H1 (cell line): ENCODE measurements around the gene SMC3. TPM values are rescaled to one million over a fixed set of nuclear protein-coding genes. Genes with fewer than 3 reads are reported as not detected.

ENCODE experiments used
- BRCA1 ChIP-seq: IDR thresholded peaks from 2 replicates; pipeline ENCODE4 v1.6.1; 2012; ENCODE audit warnings: low read depth, low read length, improper control_type of control experiment
- KDM1A ChIP-seq: fragments of 200-600, 300-600 bp; sonication (generic); IDR thresholded peaks from 2 replicates; pipeline ENCODE4 v1.7.1; 2016; ENCODE audit warnings: mild to moderate bottlenecking, low read length, borderline replicate concordance
- KDM4A ChIP-seq: IDR thresholded peaks from one replicate; pipeline ENCODE4 v1.7.1; 2012; ENCODE audit warnings: low read depth, mild to moderate bottlenecking, moderate library complexity, low read length, inconsistent platforms; ENCODE audit not compliant: severe bottlenecking
- KDM5A ChIP-seq: fragments of 200-600 bp; IDR thresholded peaks from 2 replicates; pipeline ENCODE4 v1.7.1; 2012; ENCODE audit warnings: mild to moderate bottlenecking, low read length, inconsistent platforms, mixed read lengths
- polyA plus RNA-seq, 7 experiments: library from polyadenylated mRNA; depleted of rRNA in 3 of 7; stranded (reverse) in 5 of 7; unstranded in 2 of 7; fragments of >200 nt in 5 of 7; fragments of 200-250 nt in 2 of 7; gene quantifications; 1 replicate in 5 of 7; 2 replicates in 1 of 7; 4 replicates in 1 of 7; pipeline versions ENCODE4 v1.2.1 to v1.2.3, GENCODE V29; 2011 to 2013; ENCODE audit warnings: missing spikeins in 2 of 7, mixed read lengths in 2 of 7
- total RNA-seq: library from RNA; stranded (reverse); fragmentation: NEBNext Ultra II Directional; extraction: Animal tissue kit (Norgen Biotek cat#: 25700); gene quantifications from 2 replicates; pipeline ENCODE4 v1.2.1, GENCODE V29; 2021

SMC3 gene
- total and polyA plus RNA-seq, 2 of the 8 experiments (the other 6 are each of a cell fraction or from before 2014, with no cell fraction given), result 12.7 to 93.4 TPM

GRCh38 chr10:110619514-110620397 is 52.3 kb downstream of the SMC3 start (continued):
- no peak for TF ChIP-seq KDM4A
- no peak for TF ChIP-seq BRCA1
- no peak for TF ChIP-seq KDM1A
- no peak for TF ChIP-seq KDM5A
